Fibroblast of the conjunctiva (primary cell): ENCODE results near the gene FSTL5.
A peak's percentile ranks its signal among the peaks of the same experiment; 100 is the strongest.

Source experiments
- DNase-seq: peaks from one replicate; pipeline ENCODE4 v3.0.0-alpha.2; 2010; ENCODE audit warnings: low read depth

The FSTL5 gene

DNA sequence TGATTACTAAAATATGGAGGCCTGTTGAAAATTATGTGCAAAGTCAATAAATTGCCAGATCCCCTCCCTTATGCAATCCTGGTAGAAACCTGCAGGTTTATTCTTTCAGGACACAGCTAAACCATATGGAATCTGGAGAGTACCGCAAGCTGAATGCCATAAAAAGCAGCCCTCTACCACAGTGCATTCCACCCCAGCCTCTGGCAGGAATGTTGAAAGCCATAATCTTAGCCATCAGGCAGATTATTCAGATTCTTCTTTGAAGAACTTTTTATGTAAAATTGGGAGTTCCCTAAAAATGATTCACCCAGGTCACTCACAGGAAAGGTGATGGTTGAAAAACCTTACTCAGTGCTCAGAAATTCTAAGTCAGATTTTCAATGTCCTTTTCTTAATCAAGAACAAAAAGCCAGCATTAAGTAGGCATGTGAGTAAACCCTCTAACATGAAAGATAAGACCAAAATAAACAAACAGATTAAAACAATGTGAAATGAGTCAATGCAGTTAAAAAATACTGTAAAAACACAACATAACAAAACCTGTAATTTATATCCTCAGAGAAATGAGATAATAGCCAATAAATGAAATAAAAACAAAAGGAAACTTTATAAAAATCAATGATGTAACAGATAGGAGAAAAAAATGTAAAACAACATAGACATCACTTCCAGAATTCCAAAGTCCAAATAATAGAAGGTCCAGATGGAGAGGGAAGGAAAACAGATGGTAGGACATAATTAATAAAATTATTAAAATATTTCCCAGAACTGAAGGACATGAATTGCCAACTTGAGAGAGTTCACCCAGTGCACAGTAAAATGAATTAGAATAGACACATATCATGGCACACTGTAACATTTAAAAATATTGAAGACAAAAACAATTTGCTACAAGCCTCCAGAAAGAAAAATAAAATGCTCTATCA lies 226.9 kb downstream of the FSTL5 start:
- peak; percentile 21 for DNase-seq

DNA sequence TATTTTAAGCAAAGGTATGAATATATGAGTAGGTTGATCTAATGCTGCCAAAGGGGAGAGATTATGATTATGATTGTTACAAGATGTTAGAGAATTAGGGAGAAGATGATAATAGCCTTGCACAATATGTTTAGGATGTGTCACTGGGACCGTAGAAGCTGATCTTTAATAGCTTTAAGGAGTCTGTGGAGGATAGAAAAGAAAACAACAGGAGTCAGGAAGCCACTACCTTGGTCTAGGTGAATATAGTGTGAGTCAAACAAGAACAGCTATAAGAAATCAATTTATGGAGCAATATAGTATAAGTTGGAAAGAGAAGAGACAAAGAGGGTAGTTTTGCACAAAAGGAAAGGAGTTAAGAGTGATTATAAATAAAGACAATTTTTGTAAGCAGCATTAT lies 232.7 kb downstream of the FSTL5 start:
- DNase-seq: no peak

DNA sequence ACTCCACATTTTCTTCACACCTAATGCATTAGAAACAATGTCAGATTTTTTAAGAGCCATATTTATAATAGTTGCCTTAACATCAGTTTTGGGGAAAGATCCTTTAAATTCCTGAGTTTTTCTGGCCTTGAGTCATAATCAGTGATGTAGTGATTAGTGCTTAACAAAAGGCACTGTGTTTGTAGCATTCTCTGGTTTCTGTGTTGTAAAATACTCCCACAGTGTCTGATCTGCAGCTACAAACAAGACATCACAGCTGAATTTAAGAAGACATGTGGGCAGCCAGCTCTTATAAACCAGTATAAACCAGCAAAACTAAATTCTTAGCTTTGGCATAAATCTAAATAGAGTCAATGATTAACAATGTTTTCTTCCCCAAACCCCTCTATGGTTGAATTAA lies 233.8 kb downstream of the FSTL5 start:
- no peak for DNase-seq

DNA sequence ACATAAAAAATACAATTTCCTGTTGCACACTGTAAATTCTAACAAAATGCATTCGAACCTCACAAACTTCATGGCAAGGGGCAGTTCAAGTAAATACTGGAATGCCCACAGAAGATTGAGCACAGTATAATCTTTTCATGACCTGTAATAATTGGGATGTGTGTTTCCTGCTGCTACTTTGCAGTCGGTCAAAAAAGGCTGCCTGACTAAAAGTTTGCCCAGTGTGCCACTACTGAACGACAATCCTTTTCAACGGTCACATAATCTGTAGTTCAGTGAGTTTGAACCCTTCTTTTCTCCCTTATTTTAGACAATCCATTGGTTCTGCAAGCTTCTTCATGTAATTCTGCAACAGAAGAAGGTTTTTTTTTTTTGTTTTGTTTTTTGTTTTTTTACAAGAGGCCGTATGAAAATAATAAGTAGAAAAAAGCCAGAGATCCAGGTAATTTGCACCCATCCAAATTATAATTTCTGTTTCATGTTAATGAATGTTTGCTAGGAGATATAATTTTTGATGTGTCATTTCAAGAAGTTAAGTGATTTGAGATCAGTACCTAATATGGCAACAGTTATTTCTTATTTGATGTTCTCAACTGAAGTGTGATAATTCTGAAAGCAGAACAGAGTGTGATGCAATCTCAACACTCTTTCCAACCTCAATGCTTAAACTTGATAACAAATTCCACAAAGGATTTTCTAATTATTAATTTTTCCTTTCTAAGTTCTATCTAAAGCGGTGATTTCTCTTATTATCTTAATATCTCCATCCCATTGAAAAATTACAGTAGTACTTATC lies 237.6 kb downstream of the FSTL5 start:
- no peak for DNase-seq

DNA sequence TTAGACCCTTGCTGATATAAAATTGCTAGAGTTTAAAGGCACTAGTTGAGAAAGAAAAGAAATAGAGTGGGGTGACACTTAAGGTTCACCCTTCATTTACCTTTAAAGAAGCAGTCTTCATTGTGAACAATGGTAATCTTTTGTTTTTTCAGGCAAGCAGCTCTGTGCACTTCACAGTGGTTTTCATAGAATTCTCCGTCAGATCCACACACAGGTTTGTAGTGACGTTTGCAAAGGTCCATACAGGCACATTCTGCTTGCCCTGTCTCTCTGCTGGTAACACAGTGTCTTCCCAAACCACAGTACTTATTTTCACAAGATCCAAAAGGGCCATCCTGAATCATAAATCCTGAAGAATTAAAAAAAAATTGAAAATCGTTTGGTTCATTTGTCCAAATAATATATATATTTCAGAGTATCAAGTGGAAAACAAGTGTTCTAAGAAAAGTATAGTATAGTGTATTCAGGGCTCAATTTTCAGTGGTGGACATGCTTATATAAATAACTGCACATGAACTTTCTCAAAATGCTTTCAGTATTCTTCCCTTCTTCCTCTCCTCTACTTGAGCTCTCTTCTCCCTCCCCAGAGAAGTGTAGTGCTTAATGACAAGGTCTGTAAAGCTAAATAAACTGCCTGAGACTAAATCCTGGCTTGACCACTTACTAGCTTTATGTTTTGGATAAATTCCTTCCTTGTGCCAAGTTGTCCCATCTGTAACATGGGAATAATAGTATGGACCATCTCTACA lies 243.3 kb downstream of the FSTL5 start:
- DNase-seq: no peak

DNA sequence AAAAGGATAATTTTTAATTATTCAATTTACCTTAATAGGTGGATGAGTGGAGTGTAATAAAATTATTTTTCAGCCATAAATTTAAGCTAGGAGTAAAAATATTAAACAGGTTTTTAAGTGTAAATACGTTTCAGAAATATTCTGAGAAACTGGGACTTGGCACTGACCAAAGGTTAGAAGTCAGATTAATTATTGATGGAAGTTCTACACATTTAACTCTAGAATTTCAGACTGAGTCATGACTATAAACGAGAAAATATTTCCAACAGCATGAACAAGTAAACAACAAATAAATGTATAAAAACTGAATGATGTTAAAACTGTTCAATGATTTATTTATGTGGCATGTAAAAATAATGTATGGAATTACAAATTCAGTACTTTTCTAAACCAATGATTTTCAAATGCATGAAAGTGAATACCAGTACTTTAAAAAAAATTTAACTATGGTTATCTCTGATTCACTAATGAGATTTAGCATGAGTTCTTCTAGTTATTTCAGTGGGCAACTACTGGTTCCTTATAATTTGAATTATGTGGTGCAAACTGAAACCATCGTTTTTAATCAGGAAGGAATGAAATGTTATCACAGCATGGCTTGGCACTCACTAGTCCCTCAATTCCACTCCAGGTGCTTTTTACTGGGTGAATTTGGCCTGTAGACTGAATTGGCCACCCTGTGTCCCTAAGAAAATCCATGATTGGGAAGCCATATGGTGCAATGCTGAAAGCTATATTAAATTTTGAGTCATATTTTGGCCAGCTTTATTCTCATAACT lies 244.2 kb downstream of the FSTL5 start:
- DNase-seq: no peak

DNA sequence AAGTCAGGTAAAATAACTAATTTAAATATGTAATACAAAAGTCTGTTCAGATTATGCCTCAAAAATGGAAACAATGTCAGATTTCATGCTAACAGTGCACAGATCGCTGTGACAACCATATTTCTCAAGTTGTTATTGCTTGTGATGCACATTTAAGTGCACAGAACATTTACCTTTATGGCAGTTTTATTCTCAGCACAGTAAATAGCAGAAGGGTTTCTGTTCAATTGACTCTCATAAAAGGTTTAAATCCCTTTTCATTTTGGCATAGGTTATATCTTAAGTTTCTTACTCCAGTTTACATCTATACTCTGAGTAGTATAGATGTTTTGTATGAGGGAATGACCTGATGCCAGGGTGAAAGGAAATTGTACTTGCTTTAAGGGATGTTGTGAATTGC lies 247.8 kb downstream of the FSTL5 start:
- DNase-seq: no peak

DNA sequence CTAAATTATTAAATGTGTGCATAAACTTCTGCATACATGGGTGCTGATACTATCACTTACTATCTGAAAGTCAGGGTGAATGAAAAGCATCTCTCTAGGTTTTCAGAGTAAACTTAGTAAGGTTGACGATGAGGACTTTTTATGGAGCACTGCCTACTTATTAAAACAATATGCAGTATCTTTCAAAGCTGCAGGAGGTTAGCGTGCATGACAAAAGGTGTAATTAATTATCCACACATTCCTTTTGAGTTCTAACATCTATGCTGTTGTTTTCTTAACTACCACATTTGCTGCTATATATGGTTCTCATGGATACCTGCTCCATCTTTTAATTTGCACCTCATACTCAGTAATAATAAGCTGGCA lies 256.2 kb downstream of the FSTL5 start:
- no peak for DNase-seq

DNA sequence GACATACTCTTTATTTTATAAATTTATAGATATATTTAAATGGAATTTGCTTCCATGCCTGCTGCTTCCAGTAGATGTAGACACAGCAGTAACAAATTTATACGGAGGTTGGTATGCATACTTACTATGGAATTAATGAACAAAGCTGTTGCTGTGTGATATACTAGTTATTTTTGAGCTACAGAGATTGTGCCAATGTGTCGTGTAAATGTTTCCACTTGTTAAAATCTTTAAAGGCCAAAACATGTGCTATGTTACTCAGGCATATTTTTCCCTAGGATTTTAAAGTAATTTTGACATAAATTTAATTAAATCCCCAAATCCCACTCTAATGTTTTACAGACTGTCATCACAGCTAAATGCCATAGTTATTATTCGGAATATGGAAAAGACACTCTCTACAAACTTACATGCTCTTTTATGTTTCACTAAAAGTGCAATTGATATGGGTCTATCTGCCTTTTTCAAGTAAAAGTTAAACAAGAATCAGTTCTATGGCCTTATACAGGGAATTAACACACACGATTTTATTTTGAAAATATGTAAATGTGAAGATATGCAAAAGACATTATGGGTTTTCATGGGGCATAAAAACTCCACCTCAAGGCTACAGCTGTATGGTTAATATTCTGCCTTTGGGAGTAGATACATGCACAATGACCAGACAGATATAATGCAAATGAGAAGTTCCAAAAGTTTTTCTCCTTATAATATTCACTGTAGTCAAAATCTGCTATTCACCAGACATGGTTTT lies 256.8 kb downstream of the FSTL5 start:
- no peak for DNase-seq

DNA sequence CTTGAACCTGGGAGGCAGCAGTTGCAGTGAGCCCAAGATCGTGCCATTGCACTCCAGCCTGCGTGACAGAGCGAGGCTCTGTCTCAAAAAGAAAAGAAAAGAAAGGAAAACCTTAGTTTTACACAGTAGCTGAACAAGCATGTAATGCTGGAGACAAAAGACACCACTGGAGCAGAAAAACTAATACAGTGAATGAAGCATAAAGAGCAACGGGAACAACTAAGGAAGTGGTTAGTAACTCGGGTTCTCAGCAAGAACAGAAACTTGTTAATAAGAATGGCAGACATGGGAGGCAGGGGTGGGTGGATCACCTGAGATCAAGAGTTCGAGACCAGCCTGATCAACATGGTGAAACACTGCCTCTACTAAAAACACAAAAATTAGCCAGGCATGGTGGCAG lies 263.7 kb downstream of the FSTL5 start:
- DNase-seq: no peak

DNA sequence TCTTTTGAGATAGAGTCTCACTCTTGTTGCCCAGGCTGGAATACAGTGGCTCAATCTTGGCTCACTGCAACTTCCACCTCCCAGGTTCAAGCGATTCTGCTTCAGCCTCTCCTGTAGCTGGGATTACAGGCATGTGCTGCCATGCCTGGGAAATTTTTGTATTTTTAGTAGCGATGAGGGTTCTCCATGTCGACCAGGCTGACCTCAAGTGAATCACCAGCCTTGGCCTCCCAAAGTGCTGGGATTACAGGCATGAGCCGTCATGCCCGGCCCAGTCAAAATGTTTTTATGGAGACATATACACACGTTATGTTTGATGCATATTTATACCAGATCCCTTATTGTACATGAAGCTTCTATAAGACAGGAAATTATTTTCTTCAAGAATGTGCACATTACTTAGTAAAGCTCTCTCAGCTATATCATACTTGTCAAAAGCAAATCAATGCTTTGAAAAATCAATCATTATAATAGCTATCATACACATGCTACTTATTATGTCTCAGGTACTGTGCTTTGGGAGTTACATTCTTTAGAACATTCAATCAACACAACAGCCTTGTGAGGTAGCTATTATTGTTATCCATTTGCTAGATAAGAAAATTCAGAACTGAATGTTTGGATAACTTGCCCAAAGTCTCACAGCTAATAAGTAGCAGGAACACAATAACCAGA lies 269.2 kb downstream of the FSTL5 start:
- no peak for DNase-seq

DNA sequence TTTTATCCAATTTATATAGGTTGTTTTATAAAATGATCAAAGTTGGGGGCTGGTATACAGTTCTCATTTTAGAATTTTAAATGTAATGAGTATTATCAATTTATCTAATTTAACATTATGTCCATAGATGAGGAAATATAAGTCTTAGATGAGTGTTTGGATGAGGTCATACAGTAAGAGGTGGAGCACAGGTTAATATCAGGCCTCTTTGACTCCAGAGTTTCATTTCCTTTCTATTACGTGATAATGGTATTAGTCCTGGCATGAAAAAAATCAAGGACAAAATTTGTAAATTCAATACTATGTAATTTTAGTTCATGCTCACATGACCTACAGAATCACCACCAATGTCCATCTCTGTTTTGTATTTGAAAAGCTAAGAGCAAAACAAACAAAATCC lies 269.8 kb downstream of the FSTL5 start:
- no peak for DNase-seq

DNA sequence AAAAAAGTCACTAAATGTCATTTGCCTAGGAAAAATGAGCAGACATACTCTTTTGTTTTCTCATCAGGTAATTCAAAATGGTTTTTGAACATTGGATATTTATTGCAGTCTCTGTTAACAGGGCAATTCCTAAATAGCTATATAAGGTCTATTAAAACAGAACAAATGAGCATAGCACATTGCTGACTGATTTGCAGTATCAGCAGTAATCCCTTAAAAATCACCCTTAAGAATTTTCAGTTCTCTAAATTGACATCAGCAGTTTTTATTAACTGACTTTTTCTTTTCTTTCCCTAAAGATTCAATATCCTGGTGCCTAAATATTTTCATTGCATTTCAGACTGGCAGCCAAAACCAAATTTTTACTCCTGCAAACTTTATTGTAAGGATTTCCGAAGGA lies 270.2 kb downstream of the FSTL5 start:
- DNase-seq: no peak

DNA sequence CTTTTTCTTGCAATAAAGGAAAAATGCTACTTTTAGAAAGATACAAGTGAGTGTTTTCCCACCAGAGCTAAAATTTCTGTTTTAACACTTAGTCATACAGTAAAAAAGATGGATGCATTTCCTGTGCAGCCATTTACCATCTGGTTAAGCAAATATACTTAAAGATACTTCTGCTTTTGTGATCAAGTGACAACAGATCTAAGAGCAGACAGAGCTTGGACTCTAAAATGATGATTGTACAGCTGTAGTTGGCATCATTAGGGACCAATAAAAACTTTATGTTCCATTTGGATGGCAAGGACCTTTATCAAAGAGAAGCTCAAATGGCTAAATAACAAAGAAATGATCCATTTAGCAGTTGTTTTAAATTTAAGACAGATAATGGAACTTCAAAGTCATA lies 270.8 kb downstream of the FSTL5 start:
- DNase-seq: no peak

DNA sequence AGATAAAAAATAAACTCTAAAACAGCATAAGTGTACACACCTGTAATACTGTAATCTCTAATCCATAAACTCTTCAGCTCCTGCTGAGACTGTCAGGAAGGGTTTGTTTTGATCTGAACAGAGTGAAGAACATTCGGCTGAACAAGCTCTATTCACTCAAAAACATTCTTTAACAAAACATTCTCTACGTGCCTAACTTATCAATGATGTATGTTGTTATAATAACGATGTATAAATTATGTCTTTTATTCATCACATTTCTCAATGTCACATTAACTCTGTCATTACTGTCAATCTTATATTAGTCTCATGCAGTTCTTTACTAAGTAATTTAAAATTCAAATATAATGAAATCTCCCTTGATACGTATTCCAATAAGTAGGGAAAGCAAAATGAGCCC lies 280.6 kb downstream of the FSTL5 start:
- no peak for DNase-seq

DNA sequence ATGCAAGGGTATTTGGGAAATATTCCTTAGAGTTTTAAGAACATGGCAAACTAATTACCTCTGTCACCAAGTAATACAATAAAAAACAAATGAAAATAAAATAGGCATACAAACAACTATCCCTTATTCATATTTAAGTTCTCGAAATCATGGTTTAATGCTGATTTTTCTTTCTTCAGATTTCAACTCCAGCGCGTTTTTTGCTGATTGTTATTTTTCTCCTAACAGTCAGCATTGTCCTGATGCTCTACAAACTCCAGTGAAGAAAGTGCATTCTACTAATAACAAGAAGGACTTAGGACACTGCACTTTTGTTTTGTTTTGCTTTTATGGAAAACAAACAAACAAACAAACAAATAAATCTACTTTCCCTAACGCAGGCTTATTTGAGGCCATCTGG lies 282.4 kb downstream of the FSTL5 start:
- no peak for DNase-seq

DNA sequence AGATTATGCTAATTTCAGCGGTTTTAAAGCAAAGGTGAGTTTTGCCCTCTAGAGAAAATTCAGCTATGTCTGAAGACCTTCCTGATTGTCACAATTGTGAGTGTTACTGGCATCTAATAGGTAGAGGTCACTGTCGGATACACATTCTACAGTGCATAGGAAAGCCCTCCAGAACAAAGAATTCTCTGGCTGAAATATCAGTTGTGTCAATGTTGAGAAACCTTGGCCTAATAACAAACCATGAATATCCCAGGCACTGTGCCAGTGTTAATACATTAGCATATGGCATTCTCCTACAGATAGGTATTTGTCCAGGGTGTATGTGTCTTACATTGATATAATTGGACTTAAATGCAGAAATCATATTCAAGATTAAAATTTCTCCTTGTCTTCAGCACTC lies 294.3 kb downstream of the FSTL5 start:
- no peak for DNase-seq

DNA sequence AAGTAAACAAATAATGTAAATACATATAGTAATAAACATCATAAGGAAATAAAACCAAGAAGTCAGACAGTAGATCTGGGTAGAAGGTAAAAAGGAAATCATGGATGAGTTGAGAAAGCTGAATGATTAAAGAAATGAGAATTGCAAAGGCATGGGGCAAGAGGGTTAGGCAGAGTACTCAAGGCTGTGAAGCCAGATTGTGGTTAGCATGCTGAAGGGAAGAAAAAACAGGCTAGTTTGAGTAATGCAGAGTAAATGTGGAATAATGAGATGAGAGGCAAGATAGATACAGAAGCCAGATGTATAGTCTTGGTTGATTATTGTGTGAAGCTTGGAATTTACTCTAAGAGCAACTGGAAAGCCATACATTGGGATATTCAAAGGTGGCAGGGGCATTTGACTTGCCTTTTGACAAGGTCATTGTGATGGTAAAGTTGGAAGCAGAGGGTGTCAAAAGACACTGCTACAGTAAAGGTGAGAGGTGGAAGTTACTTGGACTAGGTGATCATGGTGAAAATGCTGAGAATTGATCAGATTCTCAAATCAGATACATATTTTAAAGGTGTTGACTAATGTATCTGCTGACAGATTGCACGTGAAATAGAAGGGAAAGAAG lies 307.0 kb downstream of the FSTL5 start:
- DNase-seq: no peak

DNA sequence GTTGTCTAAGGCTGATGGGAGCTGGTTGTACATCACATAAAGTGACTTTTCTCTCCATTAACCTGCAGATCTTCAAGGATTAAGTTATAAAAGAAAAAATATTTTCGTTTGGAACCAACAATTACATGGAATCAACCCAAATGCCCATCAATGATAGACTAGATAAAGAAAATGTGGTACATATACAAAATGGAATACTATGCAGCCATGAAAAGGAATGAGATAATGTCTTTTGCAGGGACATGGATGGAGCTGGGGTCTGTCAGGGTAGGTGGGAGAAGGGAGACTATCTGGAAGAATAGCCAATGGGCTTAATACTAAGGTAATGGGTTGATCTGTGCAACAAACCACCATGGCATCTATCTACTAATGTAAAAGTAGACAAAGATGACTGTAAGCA lies 313.2 kb downstream of the FSTL5 start:
- no peak for DNase-seq

DNA sequence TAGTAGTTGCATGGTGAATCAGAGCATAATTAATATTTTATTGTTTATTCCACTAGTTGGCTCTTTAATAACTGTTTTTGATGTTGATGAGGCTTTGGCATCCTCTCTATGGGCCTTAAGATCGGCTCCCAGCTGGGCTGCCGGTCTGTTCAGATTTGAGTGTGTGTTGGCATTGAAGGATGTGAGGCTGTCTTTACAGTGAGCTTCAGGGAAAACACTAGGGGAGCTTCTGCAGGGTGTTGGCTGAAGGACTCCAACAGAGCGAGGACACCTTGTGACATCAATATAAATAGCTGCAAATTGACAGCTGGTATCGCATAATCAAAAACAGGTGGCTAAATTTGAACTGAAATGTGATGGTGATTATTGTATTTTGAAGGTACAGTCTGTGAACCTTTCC lies 322.0 kb downstream of the FSTL5 start:
- no peak for DNase-seq
